ENCODE results near the gene ACAP1. TPM values are rescaled to one million over a fixed set of nuclear protein-coding genes. Genes with fewer than 3 reads are reported as not detected.
A peak's percentile ranks its signal among the peaks of the same experiment; 100 is the strongest.
"Not testable (repeated sequence)": the region's sequence is repeated elsewhere in the genome, so short reads cannot be mapped to it uniquely, and the experiment has no call there.

The ACAP1 gene
- total RNA-seq, 1 experiment from 2014 or later = 0.12 TPM

GRCh38 chr17:7328840-7329373, 7.4 kb upstream of the ACAP1 start, which contains the start of gene NEURL4:
Gene NEURL4 (minus strand): TSS chr17:7329335. CDS start chr17:7329312, 23 bp downstream.
- peak; percentile 32 for DNase-seq (ENCODE audit: low read depth)

- DNase-seq (ENCODE audit: low read depth) = peak; percentile 97
Observed at GRCh38 chr17:7329374-7329996, 6.8 kb upstream of the ACAP1 start.

GRCh38 chr17:7329997-7330637, 6.2 kb upstream of the ACAP1 start:
- DNase-seq (ENCODE audit: low read depth) = peak; percentile 77

- DNase-seq (ENCODE audit: low read depth) = no peak
Observed at GRCh38 chr17:7330638-7331015, 5.7 kb upstream of the ACAP1 start.

DNA sequence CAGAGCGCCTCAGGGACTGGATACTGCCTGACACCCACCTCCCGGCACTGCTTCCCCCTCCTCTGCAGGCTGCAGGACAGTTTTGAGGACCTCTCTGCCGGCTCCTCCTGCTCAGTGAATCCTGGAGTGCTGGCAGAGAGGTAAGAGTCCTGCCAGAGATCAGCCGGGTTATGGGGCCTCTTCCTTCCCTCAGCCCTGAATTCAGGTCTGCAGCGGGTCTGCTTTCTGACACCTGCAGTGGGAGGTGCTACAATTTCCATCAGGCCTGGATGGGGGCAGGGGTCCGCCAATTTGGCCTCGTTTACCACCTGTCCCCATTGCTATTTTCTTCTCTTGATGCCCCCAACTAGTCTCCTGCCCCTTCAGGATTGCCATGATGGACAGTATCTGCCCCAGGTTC, 4.2 kb upstream of the ACAP1 start:
- no peak for DNase-seq (ENCODE audit: low read depth)

DNA sequence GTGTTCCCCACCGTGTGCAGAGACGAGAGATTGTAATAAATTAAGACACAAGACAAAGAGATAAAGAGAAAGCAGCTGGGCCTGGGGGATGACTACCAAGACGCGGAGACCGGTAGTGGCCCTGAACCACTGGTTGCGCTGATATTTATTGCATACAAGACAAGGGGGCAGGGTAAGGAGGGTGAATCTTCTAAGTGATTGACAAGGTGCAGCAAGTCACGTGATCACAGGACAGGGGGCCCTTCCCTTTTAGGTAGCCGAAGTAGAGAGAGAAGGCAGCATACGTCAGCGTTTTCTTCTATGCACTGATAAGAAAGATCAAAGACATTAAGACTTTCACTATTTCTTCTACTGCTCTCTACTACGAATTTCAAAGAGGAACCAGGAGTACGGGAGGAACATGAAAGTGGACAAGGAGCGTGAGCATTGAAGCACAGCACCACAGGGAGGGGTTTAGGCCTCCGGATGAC, 3.7 kb upstream of the ACAP1 start:
- not testable (repeated sequence) for DNase-seq (ENCODE audit: low read depth)

DNA sequence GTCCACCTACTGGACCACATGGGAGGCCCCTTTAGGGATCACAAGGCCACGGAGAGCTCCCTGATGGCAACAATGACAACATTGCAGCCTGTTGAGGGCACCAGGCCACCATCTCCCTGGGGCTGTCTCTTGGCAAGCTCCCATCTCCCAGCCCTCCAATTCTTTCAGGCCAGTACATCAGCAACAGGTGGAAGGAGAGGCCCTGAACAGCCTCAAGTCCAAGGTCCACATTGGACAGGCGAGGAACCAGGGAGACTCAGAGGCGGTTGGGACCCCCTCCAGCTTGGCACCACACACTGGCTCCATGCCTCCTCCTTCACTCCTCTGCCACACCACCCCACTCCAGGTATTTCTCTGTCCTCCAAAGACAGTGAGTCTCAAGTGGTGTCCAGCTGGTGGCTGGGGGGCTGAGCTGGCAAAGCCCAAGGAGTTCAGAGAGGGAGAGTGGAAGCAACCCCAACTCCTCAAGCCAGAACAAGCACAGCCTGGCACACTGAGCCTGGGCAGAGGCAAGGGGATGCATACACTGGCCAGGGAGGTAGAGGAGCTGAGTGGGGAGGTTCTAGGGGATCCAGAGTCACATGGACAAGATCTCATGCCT, 1.3 kb upstream of the ACAP1 start:
- no peak for DNase-seq (ENCODE audit: low read depth)

- not testable (repeated sequence) for DNase-seq (ENCODE audit: low read depth)
Observed at GRCh38 chr17:7335765-7336164, 564 bp upstream of the ACAP1 start.

- DNase-seq (ENCODE audit: low read depth) = not testable (repeated sequence)
Observed at GRCh38 chr17:7337600-7337999, 1.3 kb downstream of the ACAP1 start.

DNA sequence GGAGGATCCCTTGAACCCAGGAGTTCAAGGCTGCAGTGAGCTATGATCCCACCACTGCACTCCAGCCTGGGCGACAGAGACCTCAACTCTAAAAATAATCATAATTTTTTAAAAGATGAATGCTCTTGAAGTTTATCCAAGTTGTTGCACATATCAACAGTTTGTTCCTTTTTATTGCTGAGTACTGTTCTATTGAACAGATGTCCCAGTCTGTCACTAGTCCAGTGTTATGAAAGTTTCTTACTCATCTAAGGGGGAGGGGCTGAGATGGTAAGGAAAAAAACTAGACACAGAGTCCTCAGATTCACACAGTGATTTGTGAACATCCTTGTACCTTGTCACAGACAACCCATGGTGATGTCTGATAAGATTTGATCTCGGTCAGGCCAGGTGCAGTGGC, 3.9 kb downstream of the ACAP1 start:
- peak; percentile 17 for DNase-seq (ENCODE audit: low read depth)

DNA sequence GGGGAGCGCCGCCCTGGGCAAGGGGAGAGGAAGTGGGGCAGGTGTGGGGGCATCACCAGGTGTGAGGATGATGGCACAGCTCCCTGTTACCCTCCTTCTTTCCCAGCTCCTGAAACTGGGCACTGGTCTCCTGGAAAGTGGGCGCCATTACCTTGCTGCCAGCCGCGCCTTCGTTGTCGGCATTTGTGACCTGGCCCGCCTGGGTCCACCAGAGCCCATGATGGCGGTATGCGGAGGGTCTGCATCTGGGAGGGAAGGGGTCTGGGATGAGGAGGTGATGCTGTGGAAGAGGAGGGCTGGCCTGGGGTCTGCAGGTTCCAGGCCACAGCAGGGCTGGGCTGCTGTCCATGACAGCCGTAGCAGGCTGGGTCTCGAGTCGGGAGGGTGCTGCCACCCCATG, 5.5 kb downstream of the ACAP1 start:
- DNase-seq (ENCODE audit: low read depth) = no peak

GRCh38 chr17:7343250-7343649, 6.9 kb downstream of the ACAP1 start:
- no peak for DNase-seq (ENCODE audit: low read depth)

DNA sequence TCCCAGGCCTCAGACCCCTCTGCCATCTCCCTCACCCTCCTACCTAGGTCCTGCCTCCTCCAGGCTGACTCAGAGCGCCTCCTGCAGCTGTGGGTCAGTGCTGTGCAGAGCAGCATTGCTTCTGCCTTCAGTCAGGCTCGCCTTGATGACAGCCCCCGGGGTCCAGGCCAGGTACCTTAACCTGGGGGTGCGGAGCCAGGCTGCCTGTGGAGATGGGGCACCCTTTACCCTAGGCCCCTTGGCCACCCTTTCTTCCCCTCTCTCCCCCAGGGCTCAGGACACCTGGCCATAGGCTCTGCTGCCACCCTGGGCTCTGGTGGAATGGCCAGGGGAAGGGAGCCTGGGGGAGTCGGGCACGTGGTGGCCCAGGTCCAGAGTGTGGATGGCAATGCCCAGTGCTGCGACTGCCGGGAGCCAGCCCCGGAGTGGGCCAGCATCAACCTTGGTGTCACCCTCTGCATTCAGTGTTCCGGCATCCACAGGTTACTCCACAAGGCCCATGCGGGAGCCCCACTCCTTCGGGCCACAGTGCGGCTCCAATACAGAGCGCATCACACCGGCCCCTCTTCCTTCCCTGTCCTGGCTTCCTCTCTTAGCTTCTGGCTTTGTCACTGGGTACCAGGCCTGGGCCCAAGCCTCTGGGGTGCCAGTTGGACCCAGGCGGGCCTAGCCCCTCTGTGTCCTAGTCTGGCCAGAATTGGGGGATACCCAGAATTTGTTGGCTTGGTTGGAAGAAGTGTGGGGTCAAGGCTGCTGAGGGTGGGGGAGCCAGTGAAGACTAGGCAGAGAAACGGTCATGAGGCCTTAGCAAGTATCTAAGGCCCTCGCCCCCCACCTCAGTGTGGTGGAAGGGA, 10.7 kb downstream of the ACAP1 start:
- DNase-seq (ENCODE audit: low read depth) = no peak

GRCh38 chr17:7347630-7348477, 11.5 kb downstream of the ACAP1 start:
- no peak for DNase-seq (ENCODE audit: low read depth)

DNA sequence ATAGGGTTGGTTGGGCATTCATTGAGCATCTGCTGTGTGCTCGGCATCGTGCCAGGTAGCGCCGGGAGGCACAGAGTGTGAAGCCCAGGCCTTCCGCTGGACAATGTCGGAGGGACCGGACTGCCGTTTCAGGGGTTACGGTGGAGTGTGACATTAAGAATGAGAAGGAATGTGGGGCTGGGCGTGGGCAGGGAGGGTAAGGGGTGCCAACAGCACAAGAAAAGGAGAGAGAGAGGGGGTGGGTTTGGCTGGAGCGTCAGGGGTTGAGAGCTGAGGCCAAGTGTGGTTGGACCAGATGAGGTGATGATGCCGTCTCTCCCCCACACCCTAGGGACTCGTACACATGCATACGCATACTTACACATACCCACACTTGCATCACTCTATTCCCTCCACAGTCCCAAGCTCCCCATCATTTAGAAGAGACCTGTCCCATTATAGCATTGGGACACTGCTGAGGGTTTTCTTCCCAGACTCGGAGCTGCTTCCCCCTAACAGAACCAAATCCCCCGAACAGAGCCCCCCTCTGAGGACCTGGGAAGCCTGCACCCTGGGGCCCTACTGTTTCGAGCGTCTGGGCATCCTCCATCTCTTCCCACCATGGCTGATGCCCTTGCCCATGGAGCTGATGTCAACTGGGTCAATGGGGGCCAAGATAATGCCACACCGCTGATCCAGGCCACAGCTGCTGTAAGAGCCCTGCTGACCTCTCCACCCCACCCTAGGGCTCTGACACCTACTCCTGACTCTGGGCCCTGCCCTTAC, 12.3 kb downstream of the ACAP1 start:
- no peak for DNase-seq (ENCODE audit: low read depth)

DNA sequence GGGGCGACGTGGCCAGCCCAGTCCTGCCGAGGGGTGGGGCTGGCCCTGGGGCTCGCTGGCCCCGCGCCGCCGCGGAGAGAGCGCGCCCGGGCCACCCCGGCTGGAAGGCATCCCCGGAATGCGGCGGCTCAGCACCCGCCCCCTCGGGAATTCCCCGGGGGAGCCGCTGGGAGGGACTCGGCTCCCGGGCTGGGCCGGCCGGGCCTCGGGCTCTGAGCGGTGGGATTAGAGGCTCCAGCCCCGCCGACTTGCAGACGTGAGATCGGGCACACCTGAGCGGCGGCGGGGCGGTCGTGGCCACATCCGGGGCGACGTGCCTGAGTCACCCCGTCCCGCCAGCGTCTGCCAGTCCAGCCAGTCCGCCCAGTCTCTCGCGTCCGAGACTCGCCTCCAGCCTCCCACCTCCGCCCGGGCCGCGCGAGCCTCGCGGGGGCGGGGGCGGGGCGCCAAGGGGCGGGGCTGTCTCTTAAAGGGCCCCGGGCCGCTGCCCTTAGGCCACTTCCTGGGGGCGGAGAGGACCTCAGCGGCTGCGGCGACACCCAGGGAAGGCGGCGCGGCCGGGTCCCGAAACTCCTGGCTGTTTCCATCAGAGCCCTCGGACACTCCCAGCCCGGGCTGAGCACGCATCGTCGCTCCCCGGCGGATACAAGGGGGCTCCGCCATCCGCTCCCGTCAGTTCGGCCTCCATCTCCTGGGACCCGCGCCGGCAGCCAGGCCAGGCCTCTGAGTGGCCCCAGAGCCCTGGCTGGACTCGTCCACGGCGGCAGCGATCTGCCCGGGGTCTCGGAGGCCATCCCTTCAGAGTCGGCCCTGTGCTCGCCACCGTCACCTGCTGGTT, 15.6 kb downstream of the ACAP1 start, which contains the start of gene KCTD11:
Gene KCTD11, plus strand, starts transcription at position 498 of the 838 bp plus-strand sequence.
- DNase-seq (ENCODE audit: low read depth) = peak; percentile 90

DNA sequence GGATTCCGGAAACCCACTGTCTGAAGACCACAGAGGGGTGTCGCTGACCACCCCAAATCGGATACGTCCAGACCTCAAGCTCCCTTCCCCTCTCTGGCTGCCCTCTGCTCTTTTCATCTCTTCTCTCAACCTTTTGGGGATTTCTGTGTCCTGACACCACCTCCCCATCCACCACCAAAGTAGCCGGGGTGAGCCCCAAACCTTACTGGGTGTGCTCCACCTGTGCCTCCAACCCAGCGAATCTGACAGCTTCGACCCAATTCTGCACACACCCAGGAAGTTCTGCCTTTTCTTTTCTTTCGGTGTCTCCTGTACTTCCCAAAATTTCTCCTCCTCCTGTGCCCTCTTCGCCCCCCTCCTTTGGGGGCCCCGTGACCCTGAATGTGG, 16.2 kb downstream of the ACAP1 start:
- DNase-seq (ENCODE audit: low read depth) = no peak

GRCh38 chr17:7352910-7353635, 16.7 kb downstream of the ACAP1 start:
- no peak for DNase-seq (ENCODE audit: low read depth)

Measured in RPMI7951 (cell line).